CMK (cell line): ENCODE data around the gene KIR3DL1.
"Not testable (repeated sequence)": the region's sequence is repeated elsewhere in the genome, so short reads cannot be mapped to it uniquely, and the experiment has no call there.

Source experiments
- DNase-seq: peaks from one replicate; pipeline ENCODE4 v3.0.0-alpha.2; 2010; ENCODE audit warnings: low read depth

KIR3DL1 gene

DNA sequence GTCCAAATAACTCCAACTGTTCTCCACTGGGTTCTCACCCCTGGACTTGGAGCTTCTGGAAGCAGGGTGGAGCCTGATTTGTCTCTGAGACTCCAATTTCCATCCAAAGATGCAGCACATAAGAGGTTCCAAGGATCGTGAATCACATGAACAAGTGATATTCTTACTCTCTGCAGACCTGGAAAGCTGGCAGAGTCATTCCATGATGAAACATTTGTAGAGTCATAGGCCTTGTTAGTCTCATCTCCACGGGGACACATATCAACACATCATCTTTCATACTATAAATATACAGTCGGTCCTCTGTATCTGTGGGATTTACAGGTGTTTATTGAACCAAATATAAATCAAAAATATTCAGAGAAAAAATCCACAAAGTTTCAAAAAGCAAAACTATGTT is 1.7 kb upstream of the KIR3DL1 start:
- not testable (repeated sequence) for DNase-seq

DNA sequence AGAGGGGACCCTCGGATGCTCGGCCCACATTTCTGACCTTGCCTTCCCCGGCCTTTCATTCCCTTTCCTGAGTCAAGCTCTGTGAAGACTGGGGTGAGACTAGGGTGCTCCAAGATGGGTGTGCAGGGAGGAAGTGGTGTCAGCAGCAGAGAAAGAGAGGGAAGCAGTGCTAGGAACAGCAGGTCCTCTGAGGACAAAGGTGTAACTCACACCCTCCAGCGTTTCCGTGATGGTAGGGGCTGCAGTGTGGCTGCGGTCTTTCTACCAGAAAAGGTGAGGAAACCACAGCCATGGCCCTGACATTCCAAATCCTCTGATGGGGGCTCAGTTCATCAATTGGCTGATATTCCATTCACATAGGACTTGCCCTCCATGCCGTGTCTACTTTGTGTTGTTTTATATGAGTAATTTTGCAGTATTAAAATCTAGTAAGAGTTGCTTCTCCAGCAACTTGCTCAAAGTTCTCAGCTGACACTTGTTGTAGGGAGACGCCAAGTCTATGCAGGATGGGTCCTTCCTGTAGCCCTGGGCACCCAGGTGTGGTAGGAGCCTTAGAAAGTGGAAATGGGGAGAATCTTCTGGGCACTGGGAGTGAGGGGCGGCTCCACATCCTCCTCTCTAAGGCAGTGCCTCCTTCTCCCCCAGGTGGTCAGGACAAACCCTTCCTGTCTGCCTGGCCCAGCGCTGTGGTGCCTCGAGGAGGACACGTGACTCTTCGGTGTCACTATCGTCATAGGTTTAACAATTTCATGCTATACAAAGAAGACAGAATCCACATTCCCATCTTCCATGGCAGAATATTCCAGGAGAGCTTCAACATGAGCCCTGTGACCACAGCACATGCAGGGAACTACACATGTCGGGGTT is 1.6 kb downstream of the KIR3DL1 start:
- DNase-seq = no peak

DNA sequence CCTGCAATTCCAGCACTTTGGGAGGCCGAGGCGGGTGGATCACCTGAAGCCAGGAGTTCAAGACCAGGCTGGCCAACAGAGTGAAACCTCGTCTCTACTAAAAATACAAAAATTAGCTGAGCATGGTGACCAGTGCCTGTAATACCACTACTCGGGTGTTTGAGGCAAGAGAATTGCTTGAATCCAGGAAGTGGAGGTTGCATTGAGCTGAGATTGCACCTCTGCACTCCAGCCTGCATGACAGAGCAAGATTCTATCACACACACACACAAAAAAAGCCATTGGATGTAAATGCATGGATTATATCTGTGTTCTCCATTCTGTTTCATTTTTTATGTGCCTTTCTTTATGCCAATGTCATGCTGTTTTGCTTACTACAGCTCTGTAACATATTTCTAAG is 8.1 kb downstream of the KIR3DL1 start:
- not testable (repeated sequence) for DNase-seq

DNA sequence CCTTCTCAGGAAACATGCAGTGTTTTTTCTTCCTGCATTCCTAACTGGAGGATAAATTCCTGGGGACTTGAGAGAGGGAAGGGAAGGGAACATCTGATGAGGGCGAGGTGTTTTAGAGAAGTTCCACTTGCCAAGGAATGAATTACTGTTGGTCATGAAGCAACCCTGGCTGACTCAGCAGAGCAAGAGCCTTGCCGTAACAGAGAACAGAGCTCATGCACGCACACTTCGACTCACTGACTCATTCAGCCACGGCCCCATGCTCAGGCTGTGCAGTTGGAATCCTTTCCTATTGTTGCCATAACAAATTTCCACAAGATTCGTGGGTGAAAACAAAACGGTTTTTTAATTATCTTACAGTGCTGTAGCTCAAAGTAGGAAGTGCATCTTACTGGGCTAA is 9.1 kb downstream of the KIR3DL1 start:
- DNase-seq = not testable (repeated sequence)

DNA sequence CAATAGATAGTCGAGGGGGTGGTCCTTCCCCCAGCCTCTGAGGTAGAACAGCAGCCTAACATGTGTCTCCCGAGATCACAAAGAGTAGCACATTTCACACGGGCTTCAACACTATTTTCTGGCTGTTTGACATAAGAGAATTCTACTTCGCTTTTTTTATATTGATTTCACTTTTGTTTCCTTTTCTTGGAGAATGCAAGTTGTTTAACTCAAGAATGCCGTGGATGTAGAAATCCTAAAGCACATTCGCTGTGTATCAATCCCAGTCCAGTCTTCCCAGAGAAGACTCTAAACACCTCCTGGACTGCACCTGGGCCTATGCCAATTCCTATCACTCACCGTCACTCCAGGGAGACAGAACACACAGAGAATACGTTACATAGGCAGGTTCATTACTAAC is 11.8 kb downstream of the KIR3DL1 start:
- DNase-seq = not testable (repeated sequence)

DNA sequence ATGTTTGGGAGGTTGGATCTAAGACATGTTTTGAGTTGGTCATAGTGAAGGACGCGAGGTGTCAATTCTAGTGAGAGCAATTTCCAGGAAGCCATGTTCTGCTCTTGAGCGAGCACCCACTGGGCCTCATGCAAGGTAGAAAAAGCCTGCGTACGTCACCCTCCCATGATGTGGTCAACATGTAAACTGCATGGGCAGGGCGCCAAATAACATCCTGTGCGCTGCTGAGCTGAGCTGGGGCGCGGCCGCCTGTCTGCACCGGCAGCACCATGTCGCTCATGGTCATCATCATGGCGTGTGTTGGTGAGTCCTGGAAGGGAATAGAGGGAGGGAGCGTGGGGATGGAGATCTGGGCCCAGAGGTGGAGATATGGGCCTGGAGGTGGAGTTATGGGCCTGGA is 16.2 kb downstream of the KIR3DL1 start, which contains the start of gene KIR2DS4:
TSS of gene KIR2DS4 (plus strand) at position 181 of the 400 bp plus-strand sequence.
- DNase-seq = not testable (repeated sequence)

DNA sequence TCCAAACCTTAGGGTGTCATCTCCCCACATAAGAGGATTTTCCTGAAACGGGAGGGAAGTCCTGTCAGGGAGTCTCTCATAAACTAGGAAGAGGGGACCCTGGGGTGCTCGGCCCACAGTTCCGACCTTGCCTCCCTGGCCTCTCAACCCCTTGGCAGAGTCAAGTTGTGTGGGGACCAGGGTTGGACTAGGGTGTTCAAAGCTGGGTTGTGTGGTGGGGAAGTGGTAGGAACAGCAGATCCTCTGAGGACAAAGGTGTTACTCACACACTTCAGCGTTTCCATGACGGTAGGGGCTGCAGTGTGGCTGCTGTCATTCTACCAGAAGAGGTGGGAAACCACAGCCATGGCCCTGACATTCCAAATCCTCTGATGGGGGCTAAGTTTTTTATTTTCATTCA is 18.9 kb downstream of the KIR3DL1 start:
- DNase-seq = not testable (repeated sequence)

DNA sequence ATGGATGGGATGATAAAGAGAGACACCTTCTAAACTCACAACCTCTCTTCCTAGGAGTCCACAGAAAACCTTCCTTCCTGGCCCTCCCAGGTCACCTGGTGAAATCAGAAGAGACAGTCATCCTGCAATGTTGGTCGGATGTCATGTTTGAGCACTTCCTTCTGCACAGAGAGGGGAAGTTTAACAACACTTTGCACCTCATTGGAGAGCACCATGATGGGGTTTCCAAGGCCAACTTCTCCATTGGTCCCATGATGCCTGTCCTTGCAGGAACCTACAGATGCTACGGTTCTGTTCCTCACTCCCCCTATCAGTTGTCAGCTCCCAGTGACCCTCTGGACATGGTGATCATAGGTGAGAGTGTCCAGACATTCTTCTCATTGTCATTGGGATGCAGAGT is 21.3 kb downstream of the KIR3DL1 start:
- not testable (repeated sequence) for DNase-seq

DNA sequence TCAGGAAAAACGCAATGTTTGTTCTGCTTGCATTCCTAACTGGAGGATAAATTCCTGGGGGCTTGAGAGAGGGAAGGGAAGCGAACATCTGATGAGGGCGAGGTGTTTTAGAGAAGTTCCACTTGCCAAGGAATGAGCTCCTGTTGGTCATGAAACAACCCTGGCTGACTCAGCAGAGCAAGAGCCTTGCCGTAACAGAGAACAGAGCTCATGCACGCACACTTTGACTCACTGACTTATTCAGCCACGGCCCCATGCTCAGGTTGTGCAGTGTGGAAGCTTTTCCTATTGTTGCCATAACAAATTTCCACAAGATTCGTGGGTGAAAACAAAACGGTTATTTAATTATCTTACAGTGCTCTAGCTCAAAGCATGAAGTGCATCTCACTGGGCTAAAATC is 26.9 kb downstream of the KIR3DL1 start:
- not testable (repeated sequence) for DNase-seq

DNA sequence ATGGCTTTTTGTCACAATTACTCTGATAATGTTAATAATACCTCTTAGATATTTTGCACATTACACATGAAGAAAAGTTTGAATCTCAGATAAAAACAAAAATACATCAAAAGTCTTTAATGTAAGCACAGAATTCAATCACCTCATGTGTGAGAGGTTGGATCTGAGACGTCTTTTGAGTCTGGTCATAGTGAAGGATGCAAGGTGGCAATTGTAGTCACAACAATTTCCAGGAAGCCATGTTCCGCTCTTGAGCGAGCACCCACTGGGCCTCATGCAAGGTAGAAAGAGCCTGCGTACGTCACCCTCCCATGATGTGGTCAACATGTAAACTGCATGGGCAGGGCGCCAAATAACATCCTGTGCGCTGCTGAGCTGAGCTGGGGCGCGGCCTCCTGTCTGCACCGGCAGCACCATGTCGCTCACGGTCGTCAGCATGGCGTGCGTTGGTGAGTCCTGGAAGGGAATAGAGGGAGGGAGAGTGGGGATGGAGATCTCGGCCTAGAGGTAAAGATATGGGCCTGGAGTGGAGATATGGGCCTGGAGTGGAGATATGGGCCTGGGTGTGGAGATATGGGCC is 33.9 kb downstream of the KIR3DL1 start, which contains the start of gene KIR3DL2:
TSS of gene KIR3DL2 (plus strand) at position 383 of the 580 bp plus-strand sequence. CDS start at position 416, 33 bp downstream.
- DNase-seq = not testable (repeated sequence)

DNA sequence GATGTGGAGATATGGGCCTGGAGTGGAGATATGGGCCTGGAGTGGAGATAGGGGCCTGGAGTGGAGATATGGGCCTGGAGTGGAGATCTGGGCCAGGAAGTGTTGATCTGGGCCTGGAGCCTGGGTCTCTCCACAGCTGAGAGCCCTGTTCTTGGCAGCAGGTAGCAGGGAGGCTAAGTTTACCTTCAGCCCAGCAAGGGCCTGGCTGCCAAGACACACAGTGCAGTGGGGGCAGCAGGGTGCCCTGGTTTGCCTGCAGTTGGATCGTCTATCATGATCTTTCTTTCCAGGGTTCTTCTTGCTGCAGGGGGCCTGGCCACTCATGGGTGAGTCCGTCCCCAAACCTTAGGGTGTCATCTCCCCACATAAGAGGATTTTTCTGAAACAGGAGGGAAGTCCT is 34.7 kb downstream of the KIR3DL1 start:
- no peak for DNase-seq

DNA sequence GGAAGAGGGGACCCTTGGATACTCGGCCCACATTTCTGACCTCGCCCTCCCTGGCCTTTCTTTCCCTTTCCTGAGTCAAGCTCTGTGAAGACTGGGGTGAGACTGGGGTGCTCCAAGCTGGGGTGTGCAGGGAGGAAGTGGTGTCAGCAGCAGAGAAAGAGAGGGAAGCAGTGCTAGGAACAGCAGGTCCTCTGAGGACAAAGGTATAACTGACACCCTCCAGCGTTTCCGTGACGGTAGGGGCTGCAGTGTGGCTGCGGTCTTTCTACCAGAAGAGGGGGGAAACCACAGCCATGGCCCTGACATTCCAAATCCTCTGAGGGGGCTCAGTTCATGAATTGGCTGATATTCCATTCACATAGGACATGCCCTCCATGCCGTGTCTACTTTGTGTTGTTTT is 35.1 kb downstream of the KIR3DL1 start:
- DNase-seq = no peak

DNA sequence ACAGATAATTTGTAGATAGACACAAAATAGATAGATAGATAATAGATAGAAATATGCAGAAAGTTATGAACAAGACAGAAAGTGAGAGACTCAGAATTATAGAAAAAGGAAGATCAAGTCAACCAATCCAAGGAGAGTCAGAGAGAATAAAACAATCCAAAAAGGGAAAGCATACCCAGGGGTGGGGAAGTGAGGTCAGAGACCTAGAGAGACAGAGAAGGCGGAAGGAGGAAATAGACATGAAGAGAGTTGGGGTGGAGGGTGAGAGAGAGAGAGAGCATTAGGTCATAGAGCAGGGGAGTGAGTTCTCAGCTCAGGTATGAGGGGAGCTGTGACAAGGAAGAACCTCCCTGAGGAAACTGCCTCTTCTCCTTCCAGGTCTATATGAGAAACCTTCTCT is 39.0 kb downstream of the KIR3DL1 start:
- not testable (repeated sequence) for DNase-seq

DNA sequence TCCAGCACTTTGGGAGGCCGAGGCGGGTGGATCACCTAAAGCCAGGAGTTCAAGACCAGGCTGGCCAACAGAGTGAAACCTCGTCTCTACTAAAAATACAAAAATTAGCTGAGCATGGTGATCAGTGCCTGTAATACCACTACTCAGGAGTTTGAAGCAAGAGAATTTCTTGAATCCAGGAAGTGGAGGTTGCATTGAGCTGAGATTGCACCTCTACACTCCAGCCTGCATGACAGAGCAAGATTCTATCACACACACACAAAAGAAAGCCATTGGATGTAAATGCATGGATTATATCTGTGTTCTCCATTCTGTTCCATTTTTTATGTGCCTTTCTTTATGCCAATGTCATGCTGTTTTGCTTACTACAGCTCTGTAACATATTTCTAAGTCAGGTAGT is 42.2 kb downstream of the KIR3DL1 start:
- not testable (repeated sequence) for DNase-seq

DNA sequence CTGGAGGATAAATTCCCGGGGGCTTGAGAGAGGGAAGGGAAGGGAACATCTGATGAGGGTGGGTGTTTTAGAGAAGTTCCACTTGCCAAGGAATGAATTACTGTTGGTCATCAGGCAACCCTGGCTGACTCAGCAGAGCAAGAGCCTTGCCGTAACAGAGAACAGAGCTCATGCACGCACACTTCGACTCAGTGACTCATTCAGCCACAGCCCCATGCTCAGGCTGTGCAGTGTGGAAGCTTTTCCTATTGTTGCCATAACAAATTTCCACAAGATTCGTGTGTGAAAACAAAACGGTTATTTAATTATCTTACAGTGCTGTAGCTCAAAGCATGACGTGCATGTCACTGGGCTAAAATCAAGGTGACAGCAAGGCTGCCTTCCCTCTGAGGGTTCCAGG is 43.2 kb downstream of the KIR3DL1 start:
- DNase-seq = not testable (repeated sequence)

DNA sequence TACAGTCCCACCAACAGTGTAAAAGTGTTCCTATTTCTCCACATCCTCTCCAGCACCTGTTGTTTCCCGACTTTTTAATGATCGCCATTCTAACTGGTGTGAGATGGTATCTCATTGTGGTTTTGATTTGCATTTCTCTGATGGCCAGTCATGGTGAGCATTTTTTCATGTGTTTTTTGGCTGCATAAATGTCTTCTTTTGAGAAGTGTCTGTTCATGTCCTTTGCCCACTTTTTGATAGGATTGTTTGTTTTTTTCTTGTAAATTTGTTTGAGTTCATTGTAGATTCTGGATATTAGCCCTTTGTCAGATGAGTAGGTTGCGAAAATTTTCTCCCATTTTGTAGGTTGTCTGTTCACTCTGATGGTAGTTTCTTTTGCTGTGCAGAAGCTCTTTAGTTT is 47.2 kb downstream of the KIR3DL1 start:
- not testable (repeated sequence) for DNase-seq

DNA sequence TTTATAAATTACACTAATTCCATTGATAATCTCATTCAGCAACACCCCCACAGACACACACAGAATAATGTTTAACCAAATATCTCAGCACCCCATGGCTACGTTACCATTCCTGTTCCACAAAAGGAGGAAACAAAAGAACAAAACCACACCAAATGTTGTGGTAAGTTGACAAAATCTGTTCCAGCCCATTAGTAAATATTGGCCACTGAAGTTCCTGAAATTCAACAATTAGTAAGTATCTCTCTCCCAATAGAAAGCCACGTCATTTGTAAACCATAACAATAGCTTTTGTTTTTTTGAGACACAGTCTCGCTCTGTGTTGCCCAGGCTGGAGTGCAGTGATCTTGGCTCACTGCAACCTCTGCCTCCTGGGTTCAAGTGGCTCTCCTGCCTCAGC is 55.4 kb downstream of the KIR3DL1 start:
- DNase-seq = no peak

DNA sequence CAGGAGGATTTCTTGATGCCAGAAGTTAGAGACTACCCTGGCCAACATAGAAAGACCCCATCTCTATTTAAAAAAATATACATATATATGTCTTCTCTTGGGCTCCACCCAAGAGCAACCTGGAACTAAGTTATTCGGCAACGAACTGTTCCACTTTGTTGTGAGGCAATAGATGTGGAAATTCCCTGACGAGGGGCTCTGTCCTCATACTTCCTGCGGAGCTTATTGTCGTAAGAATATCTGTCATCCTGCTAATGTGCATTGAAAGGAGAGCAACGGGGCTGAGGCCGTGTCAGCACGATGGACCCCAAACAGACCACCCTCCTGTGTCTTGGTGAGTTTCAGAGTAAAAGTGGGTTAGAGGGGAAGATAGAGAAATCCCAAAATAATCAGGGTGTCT is 57.7 kb downstream of the KIR3DL1 start, which contains the start of gene FCAR:
TSS of gene FCAR (plus strand) at position 246 of the 400 bp plus-strand sequence. CDS start at position 301, 55 bp downstream.
- DNase-seq = no peak

DNA sequence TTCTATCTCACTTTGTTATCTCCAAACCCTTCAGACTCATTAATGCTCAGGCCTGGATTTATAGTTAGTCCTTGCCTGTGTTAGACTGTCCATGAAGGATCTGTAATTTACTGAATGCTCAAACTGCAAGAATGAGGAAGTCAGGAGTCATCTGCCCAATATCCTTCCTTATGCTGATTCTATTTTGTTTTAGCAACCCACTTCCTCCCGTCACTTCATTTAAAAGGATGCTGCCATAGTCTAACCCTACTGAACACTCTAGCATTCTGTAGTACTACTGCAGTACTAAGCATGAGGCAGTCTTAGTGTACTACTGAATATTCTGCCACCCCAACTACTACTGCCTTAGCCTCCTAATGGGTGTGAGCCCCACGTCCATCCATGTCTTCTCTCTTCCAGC is 59.2 kb downstream of the KIR3DL1 start:
- no peak for DNase-seq

DNA sequence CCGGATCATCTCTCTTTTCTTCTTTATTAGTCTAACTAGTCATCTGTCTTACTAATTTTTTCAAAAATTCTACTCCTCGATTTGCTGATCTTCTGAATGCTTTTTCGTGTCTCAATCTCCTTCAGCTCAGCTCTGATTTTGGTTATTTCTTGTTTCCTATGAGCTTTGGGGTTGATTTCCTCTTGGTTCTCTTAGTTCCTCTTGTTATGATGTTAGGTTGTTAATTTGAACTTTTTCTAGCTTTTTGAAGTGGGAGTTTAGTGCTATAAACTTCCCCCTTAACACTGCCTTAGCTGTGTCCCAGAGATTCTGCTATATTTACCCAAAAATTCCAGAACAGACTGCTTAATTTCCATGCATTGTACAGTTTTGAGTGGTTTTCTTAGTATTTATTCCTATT is 61.2 kb downstream of the KIR3DL1 start:
- DNase-seq = no peak
